ENCODE results near the gene GALNT14.

The GALNT14 gene

DNA sequence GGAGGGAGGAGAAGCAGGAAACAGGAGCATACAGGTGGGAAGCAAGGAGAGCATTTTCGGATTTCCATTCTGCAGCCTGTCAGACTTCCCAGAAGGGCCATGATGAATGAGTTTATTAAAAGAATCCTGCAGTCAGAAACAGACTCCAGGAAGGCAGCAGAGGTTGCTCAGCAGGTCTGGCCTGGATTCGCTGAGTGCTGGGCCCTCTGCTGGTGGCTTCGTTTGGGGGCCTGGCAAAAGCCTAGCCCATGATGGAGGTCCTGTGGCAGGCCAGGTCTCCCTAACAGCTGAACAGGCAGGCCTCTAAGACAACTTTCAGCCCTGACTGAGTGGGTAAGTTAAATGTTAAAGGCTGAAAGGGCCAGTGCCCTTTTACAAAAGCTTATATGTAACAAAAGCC, 222.8 kb downstream of the GALNT14 start:
- H3K4me3 ChIP-seq (IDR thresholded peaks at IDR 0.05; ENCODE audit: insufficient read depth, low read depth, low read length) = no peak overlapping the region
- 0 out of 2 replicates have a peak, but pooled peaks cover 2% of the 10 kb centered on the region for H3K36me3 ChIP-seq (ENCODE audit: insufficient read depth)
- H3K79me2 ChIP-seq (ENCODE audit: insufficient read depth, low read depth) = no peaks in the 10 kb centered on the region
- H3K27me3 ChIP-seq (ENCODE audit: insufficient read depth, low read depth) = no peaks in the 10 kb centered on the region
- H4K20me1 ChIP-seq (ENCODE audit: insufficient read depth) = no peaks in the 10 kb centered on the region
- TF ChIP-seq, protein P1, sequence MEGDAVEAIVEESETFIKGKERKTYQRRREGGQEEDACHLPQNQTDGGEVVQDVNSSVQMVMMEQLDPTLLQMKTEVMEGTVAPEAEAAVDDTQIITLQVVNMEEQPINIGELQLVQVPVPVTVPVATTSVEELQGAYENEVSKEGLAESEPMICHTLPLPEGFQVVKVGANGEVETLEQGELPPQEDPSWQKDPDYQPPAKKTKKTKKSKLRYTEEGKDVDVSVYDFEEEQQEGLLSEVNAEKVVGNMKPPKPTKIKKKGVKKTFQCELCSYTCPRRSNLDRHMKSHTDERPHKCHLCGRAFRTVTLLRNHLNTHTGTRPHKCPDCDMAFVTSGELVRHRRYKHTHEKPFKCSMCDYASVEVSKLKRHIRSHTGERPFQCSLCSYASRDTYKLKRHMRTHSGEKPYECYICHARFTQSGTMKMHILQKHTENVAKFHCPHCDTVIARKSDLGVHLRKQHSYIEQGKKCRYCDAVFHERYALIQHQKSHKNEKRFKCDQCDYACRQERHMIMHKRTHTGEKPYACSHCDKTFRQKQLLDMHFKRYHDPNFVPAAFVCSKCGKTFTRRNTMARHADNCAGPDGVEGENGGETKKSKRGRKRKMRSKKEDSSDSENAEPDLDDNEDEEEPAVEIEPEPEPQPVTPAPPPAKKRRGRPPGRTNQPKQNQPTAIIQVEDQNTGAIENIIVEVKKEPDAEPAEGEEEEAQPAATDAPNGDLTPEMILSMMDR (conservative IDR thresholded peaks at IDR 0.05; ENCODE audit: low read depth, low read length) = no peak
- no peak overlapping the region for H3K27ac ChIP-seq
- H3K4me1 ChIP-seq (ENCODE audit: low read depth, poor library complexity, severe bottlenecking) = no peaks in the 10 kb centered on the region
- H3K9ac ChIP-seq = no peak overlapping the region
- no peak overlapping the region for H3K4me2 ChIP-seq
- H2AFZ ChIP-seq (ENCODE audit: low read depth) = no peak overlapping the region

DNA sequence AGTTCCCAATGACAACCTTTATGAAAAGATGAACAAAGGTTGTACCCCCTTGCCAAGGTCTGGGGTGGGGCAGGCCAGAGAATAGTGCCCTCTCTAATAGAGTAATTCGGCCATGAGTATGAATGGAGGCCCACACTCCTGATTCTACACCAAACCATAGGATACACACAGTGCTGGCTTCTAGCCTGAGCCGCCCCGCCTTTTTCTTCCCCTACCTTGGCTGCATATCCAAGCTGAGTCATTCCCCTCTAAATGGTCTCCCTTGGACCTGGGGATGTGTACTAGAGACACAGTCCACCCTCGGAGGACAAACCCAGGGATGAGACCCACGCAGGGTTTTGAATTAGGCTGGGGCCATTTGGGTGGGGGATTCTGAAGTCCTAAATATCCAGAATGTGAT, 223.8 kb downstream of the GALNT14 start:
- Histone ChIP-seq H3K27me3 (ENCODE audit: insufficient read depth, low read depth) (no peaks in the 10 kb centered on the region), H3K4me3 (IDR thresholded peaks at IDR 0.05; ENCODE audit: insufficient read depth, low read depth, low read length) (no peak overlapping the region), H4K20me1 (ENCODE audit: insufficient read depth) (no peaks in the 10 kb centered on the region), H3K4me2 (no peak overlapping the region), H3K36me3 (ENCODE audit: insufficient read depth) (0 out of 2 replicates have a peak, but pooled peaks cover 5% of the 10 kb centered on the region), H3K79me2 (ENCODE audit: insufficient read depth, low read depth) (no peaks in the 10 kb centered on the region), H3K4me1 (ENCODE audit: low read depth, poor library complexity, severe bottlenecking) (no peaks in the 10 kb centered on the region), H2AFZ (ENCODE audit: low read depth) (no peak overlapping the region), H3K27ac (no peak overlapping the region), H3K9ac (no peak overlapping the region)
- TF ChIP-seq, protein P1 (conservative IDR thresholded peaks at IDR 0.05; ENCODE audit: low read depth, low read length) = no peak

DNA sequence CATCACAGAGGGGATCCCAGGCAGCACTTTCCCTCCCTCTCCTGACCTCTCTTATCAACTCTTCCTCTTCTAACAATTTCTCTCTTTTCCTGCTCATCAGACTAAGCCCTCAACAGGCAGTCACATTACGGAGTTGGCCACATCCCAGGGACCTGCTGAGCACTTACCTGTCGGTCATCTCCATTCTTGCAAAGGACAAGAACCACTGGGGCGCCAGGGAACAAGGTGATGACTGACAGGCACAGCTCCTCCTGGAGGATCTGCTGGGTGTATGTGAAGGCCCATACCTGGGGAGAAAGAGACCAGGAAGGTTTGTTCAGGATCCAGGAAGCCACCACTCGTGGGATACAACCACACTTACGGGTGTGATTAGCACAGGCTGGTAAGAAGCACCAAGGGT, 226.2 kb downstream of the GALNT14 start:
- Histone ChIP-seq H4K20me1 (ENCODE audit: insufficient read depth) (no peaks in the 10 kb centered on the region), H3K27ac (no peak overlapping the region), H3K79me2 (ENCODE audit: insufficient read depth, low read depth) (no peaks in the 10 kb centered on the region), H3K9ac (no peak overlapping the region), H3K4me2 (no peak overlapping the region), H3K36me3 (ENCODE audit: insufficient read depth) (0 out of 2 replicates have a peak, but pooled peaks cover 5% of the 10 kb centered on the region), H3K27me3 (ENCODE audit: insufficient read depth, low read depth) (no peaks in the 10 kb centered on the region), H3K4me3 (IDR thresholded peaks at IDR 0.05; ENCODE audit: insufficient read depth, low read depth, low read length) (no peak overlapping the region), H2AFZ (ENCODE audit: low read depth) (no peak overlapping the region), H3K4me1 (ENCODE audit: low read depth, poor library complexity, severe bottlenecking) (no peaks in the 10 kb centered on the region)
- TF ChIP-seq, protein P1 (conservative IDR thresholded peaks at IDR 0.05; ENCODE audit: low read depth, low read length) = no peak

DNA sequence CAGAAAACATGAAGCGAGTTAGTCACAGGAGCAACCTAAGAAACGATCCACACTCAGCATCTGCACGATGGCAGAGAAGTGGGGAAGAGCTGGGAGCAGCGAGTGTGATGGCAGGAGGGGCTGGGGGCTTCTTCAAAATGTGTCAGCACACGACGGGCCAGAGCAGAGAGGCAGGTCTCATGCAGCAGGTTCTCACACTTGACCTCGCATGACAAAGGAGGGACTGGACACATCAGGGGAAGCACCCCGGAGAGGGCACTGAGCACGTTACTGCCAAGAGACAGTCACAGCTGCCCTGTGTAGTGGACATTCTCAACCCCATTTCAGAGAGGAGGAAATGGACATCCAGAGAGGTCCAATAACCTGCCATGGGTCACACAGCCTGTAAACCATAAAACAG, 226.9 kb downstream of the GALNT14 start:
- Histone ChIP-seq H4K20me1 (ENCODE audit: insufficient read depth) (no peaks in the 10 kb centered on the region), H2AFZ (ENCODE audit: low read depth) (no peak overlapping the region), H3K4me2 (no peak overlapping the region), H3K27ac (no peak overlapping the region), H3K36me3 (ENCODE audit: insufficient read depth) (0 out of 2 replicates have a peak, but pooled peaks cover 5% of the 10 kb centered on the region), H3K4me1 (ENCODE audit: low read depth, poor library complexity, severe bottlenecking) (no peaks in the 10 kb centered on the region), H3K79me2 (ENCODE audit: insufficient read depth, low read depth) (no peaks in the 10 kb centered on the region), H3K9ac (no peak overlapping the region), H3K4me3 (IDR thresholded peaks at IDR 0.05; ENCODE audit: insufficient read depth, low read depth, low read length) (no peak overlapping the region), H3K27me3 (ENCODE audit: insufficient read depth, low read depth) (no peaks in the 10 kb centered on the region)
- TF ChIP-seq, protein P1 (conservative IDR thresholded peaks at IDR 0.05; ENCODE audit: low read depth, low read length) = no peak

Data from KMS-11 (cell line).